NK-92 (cell line): ENCODE data around the gene METTL24.
"Not testable (repeated sequence)": the region's sequence is repeated elsewhere in the genome, so short reads cannot be mapped to it uniquely, and the experiment has no call there.

ENCODE experiments used
- DNase-seq: peaks from one replicate; lab custom pipeline; 2025; ENCODE audit not compliant: unreplicated experiment; lab: John Stamatoyannopoulos, UW

METTL24 gene

DNA sequence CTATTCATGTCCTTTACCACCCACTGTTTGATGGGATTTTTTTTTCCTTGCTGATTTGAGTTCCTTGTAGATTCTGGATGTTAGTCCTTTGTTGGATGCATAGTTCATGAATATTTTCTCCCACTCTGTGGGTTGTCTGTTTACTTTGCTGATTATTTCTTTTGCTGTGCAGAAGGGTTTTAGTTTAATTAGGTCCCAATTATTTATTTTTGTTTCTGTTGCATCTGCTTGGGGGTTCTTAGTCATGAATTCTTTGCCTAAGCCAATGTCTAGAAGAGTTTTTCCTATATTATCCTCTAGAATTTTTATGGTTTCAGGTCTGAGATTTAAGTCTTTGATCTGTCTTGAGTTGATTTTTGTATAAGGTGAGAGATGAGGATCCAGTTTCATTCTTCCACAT, 85.4 kb downstream of the METTL24 start:
- DNase-seq: not testable (repeated sequence)

DNA sequence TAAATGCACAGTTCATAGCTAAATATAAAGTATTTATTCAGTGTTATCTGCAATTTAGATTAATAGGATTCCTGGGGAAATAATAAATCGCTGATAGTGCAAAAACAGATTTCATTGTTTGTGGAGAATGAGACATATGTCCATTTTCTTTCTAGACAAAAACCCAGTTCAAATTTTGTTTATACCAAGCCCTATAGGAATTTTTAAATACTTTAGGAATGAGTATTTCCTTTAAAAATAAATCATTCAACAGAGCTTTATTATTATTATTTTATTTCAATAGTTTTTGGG, 86.5 kb downstream of the METTL24 start:
- no peak for DNase-seq

DNA sequence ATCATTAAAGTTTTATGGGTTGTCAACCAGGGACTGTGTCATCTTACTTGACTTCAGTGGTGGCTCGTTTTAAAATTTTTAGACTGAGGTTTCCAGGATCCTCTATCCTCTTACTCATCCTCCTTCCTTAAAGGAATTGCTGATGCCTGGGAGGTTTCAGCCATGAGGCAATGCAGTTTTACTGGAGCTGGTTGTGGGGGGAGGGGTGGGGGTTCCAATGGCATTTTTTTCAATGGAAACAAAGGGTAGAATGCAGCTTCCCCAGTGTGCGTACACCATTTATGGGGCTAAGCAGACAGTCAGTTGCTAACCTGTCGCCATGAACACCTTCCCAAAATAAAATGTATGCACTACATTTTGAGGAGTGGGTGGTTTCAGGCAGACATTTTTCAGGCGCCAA, 88.0 kb downstream of the METTL24 start:
- no peak for DNase-seq

DNA sequence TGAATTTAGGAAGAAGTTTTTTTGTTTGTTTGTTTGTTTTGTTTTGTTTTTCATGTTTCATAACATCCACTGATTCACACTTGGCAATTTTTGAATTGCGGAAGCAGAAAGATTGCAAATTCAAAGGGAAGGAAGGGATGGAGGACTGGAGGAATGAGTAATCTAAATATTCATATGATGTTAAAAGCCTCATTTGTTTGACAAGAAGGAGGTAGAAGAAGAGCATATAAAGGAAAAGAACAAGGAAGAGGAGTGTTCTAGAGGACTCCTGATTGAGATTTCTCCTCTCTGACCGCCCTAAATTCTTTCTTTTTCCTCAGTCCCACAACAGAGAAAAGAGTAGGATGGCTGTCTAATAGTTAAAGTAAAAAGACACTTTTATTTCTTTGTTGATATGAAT, 88.5 kb downstream of the METTL24 start:
- no peak for DNase-seq

DNA sequence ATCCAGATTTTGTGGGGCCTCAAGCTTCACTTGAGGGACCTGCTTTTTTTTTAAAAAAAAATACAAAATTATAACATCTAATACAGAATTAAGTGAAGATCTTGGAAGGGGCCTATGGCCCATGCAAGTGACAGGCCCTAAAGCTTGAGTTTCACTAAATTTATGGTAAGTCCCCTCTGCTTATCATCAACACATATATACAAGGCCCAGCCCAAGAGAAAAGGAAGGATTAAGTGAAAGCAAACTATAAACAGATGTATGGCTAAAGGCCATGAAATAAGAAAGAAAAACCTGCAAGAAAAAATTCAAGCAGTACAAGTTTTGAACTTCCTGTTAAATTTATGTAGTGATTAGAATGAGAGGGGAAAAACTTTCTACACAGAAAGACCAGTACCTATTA, 91.2 kb downstream of the METTL24 start:
- no peak for DNase-seq

DNA sequence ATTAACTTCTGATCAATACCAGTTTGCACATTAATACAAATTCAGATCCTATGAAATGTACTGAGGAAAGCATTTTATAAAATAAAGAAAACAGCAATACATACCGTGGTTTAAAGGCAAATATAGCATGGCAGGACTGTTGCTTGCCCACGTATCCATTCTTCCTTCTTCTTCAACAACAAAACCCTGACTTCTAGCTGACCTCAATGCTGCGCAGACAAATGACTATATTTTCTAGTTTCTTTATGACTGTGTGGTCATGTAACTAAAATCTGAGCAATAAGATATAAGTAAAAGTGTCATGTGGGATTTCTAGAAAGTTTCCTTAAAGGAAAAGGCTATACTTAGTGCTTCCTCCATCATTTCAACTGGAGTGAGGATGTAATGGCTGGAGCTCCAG, 92.9 kb downstream of the METTL24 start:
- no peak for DNase-seq

DNA sequence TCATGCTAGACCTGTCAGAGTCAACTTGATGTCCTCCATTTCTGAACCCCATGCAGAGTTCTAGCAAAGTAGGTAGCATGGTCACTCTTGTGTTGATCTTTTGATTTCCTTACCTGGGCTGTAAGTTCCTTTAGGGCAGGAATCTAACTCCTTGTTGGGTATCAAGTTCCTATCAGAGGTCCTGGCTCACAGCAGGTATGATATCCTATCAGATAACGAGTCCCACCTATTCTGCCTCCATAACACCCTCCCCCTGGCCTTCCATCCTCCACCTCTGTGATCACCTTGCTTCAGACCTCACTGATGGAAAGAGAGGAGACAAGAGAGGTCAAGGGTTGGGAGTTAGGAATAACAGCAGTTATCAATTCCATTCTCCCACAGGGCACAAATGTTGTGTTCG, 101.8 kb downstream of the METTL24 start:
- no peak for DNase-seq

DNA sequence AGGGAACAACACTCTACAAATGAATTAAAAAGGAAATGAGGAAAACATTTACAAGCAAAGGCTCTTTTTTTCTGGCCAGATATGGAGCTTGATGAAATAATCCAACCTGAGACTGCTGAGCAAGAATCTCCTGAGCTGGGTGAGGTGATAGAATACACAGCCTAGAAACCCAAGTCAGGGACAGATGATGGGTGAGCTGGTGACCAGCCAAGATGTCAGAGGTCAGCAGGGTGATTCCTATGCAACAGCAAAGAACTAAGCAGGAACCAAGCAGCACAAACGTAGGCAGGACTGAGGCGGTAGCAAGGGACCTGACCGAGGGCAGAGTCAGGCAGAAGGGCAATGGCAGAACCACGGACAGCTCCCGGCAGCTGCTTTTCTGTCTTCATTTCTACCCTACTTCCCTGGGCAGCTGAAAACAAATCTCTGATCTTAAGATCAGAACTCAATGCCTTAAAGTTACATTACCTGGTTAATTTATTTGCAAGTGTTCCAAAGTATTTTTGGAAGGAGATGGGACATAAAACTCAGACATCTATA, 102.9 kb downstream of the METTL24 start:
- no peak for DNase-seq

DNA sequence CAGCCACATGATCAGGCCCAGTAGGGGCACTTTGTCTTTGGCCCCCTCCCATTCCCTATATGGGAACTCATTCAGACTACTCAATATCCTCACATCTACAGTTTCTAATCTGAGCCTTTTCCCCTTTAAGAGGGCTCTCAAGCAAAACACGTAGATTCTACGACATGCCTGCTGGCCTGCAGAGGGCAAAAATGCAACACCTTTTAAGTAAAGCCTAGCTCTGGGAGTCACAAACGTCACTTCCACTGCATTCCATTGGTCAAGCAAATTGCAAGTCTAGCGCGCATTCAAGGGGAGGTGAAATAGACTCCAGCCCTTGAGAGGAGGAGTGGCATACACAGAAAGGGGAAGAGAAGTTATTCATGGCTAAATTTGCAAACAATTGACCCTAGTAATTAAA, 107.3 kb downstream of the METTL24 start:
- DNase-seq: no peak

DNA sequence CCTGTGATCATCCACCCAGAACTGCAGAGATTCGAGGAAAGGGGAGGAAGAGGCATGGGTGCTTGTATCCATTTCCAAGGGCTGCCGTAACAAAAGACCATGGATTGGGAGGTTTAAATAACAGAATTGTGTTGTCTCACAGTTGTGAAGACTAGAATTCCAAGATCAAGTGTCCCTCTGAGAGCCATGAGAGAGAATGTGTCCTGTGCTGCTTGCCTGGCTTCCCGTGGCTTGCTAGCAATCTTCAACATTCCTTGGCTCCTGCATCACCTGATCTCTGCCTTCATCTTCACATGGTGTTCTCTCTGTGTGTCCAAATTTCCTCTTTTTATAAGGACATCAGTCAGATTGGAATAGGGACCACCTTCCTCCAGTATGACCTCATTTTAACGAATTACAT, 108.1 kb downstream of the METTL24 start:
- DNase-seq: no peak

DNA sequence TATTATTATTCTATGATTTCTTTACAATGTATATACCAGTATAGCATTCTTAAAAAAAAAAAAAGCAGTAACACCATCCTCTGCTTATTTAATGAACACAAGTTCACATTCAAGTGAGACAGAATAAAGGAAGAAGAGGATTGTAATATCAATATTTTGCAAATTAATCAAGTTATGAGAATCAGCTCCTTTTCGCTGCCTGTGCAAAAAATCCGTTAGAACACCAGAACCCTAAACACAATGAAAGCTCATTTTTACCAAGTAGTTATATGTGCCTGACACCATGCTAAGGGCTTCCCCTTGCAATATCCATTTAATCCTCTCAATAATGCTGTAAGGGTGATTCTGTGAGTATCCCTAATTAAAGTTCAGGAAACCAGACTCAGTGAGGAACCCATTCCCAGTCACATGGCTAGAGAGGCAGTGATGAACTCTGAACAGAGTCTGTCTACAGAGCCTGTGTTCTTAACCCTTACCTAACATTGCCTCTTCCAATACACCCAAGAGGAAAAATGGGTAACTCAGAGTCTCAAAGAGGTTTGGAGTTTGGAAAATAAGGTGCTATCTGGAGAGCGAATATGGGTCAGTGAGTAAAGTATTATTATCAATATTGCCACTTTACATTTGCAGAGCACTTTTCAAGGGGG, 111.1 kb downstream of the METTL24 start:
- DNase-seq: no peak

DNA sequence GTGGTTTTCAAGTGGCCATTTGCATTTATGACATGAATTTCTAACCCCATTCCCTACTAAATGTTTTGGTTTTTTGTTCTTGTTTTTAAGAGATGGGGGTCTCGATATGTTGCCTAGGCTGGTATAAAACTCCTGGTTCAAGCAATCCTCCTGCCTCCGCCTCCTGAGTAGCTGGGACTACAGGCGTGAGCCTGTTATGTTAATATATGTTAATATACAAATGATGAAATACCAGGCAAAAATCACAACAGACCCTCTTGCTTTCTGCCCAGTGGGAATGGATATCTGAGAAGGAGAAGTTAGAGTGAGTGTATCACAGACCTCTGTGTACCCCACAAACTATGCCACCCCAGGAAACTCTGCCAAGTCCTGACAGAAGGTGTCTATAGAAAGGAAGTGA, 111.8 kb downstream of the METTL24 start:
- DNase-seq: no peak

DNA sequence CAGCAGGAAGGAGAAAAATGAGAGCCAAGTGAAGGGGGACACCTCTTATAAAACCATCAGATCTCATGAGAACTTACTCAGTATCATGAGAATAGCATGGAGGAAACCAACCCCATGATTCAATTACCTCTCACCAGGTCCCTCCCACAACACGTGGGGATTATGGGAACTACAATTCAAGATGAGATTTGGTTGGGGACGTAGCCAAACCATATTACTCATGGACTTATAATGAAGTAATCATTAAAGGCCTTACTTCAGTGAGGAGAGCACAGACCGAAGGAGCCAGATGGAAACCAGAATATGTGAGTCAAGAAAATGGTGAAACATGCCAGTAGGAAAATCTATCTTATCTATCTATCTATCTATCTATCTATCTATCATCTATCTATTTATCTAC, 113.5 kb downstream of the METTL24 start:
- not testable (repeated sequence) for DNase-seq

DNA sequence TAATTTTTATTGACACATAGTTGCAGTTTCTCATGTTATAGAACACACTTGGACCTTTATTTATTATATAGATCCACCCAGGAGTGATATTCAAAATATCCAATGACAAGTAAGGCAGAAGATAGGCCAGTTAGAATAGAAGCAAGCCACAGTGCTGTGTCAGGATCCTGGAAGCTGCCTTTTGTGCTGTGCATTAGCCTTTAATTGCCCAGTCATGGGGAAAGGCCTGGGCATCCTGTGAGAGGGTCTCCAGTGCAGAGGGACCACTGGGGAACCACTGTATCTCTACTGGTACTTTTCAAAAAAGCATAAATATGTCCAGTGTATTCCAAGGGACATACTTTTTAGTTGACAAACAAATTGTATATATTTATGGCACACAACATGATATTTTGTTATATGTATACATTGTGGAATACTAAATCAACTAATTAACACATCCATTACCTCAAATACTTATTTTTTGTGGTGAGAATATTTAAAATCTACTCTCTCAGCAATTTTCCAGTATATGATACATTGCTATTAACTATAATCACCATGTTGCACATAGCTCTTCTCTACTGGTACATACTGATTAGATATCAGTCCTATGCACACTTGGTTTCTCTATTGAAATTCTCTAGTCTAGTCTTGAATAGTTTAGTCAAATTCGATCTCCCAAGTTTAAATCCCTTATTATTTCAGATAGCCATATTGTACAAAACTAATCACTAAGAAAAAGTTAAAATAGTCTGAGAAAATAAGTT, 118.4 kb downstream of the METTL24 start:
- no peak for DNase-seq

DNA sequence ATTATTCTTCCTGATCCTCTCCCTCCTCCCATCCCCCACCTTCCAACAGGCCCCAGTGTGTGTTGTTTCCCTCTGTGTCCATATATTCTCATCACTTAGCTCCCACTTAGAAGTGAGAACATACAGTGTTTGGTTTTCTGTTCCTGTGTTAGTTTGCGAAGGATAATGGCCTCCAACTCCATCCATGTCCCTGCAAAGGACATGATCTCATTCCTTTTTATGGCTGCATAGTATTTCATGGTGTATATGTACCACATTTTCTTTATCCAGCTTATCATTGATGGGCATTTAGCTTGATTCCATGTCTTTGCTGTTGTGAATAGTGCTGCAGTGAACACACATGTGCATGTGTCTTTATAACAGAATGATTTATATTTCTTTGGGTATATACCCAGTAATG, 122.1 kb downstream of the METTL24 start:
- not testable (repeated sequence) for DNase-seq

DNA sequence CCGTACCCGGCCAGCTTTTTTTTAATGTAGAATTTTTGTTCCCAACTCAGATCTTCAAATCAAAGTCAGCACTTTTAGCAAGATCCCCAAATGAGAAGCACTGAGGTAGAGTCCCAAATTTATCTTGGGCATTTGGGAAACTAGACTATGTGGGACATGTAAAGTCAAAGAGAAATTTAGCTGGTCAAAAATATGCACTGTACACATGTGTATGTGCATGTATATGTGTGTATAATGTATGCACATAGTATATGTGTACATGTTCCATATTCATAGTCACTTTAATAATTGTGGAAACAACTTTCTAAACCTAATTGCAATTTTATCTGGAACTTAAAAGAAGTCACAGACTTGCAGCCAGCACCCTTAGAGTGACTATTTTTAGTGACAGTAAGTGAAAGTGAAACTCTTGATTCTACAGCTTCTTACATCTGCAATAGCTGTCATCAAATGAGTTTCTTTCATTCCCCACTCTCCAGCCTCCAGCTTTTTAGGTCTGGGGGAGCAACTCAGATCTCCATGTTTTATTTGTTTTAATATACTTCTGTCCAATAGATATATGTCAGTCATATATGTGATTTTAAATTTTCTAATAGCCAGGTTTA, 124.3 kb downstream of the METTL24 start:
- no peak for DNase-seq

DNA sequence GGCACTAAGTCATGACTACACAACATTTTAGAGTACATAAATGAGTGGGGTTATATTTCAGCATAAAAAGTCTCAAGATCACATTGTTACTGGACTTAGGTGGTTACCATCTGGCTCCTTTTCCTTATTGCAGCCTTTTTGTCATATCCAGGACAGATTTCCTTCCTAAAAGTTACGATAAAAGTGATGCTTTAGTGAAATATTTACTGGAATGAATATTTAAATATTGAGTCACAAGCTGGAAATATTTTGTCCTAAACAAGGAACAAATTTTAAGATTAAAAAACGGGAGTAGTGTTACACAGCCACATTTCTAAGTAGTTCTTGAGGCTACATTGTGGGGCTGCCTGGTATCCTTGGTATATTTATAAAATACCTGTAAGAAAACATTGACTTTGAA, 125.7 kb downstream of the METTL24 start:
- no peak for DNase-seq

DNA sequence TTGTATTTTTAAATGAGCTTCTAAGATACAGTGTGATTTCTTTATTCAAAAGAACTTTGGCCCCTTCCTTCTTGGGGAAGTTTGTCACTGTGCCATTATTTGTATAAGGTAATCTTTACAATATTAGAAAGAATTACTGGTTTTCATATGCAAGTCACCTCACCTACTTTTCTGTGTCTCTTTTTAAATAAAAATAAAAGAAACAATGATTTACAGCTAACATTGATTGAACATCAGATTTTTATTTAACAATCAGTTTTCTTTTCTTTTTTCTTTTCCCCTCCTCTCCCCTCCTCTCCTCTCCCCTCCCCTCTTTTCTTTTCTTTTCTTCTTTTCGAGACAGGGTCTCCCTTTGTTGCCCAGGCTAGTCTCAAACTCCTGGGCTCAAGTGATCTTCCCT, 131.9 kb downstream of the METTL24 start:
- no peak for DNase-seq

DNA sequence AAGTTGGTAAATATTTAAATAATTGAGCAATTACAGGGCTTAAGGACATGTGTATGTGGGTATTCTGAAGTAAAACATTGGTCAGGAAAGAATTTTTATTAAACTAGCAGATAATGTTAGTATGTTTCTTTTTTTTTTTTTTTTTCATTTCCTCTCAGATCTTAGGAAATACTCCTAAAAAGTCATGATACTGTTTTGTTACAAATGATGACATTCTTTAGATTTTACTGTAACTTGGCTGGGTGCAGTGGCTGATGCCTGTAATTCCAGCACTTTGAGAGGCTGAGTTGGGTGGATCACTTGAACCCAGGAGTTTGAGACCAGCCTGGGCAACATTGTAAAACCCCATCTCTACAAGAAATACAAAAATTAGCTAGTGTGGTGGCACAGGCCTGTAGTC, 136.4 kb downstream of the METTL24 start:
- DNase-seq: no peak

DNA sequence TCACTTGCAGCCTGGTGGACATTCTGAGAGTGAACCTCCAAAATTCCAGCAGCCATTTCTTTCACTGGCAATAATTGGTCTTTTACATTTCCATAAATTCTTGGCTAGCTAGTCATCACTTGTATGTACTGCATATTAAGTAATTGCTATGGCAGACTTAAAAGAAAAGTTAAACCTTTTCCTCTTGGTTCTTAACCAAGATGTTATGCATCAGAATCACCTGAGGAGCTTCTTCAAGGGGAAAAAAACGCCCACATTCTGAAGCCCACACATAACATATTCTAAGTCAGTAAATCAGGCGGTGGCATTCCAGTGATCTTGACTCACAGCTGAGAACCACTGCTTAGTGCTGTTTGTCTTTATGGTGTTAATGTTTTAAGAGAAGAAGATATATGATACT, 140.9 kb downstream of the METTL24 start:
- DNase-seq: no peak

DNA sequence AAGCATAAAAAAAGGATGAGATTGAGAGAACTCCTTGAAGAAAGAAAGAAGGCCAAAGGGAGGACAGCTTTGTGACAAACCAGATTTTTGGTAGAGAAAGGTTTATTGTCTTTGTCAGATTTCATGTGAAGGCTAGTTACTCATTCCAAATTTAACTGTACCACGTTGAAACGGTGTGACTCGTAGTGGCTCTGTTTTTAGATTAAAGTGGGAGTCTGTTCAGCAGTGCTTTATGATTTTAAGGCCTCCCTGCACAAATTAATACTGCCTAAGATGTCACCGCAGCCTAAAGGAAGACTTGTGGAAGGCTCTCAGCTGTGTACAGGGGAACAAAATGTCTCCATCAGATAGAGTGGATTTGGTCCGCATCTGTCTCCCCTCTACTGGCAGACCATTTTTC, 142.0 kb downstream of the METTL24 start:
- DNase-seq: no peak

DNA sequence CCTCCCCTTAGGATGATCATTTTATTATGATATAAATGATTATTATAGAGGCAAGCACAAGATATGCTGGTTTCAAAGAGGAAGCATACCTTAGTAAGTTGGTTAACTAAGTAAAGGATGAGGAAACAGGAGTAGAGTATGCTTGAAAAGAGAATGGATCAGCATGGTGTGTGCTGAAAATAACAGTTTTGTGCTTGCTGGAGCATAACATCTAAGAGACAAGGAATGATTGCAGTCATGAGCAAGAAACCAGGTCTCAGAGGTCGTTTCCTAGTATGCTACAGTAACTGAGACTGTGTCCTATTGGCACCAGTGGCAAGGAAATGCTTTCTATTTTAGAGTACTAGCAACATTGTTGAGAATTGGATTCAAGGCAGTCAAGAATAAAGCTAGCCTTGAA, 143.8 kb downstream of the METTL24 start:
- DNase-seq: no peak
